Caco-2 (cell line): ENCODE measurements around the gene BEST4. TPM values are rescaled to one million over a fixed set of nuclear protein-coding genes. Genes with fewer than 3 reads are reported as not detected.

Experiments
- BruUV-seq: library from RNA; stranded (reverse); fragments of 400-500 nt; replicated peaks from 2 replicates; lab custom pipeline; 2021; lab: Mats Ljungman, UMichigan
- CTCF ChIA-PET: fragments of 300-600 bp; sonication (Branson Sonifier 250); formaldehyde crosslinking; loops from one replicate; lab custom pipeline; 2022; ENCODE audit warnings: antibody characterized with exemption; lab: Charles Lee
- POLR2A ChIA-PET: fragments of 300-600 bp; sonication (Branson Sonifier 250); formaldehyde crosslinking; loops from one replicate; lab custom pipeline; 2022; ENCODE audit warnings: antibody characterized with exemption; lab: Charles Lee
- DNase-seq, 2 experiments: peaks; one replicate each; pipeline versions ENCODE4 v3.0.0 to v3.0.0-alpha.2; 2020 to 2022
- H3K27me3 ChIP-seq: replicated peaks from 2 replicates; pipeline ENCODE4 v1.6.0; 2011; ENCODE audit warnings: low read length; ENCODE audit not compliant: control insufficient read depth, insufficient read depth
- H3K36me3 ChIP-seq: 2 replicates; pipeline ENCODE4 v1.5.1; 2011; ENCODE audit warnings: low read length; ENCODE audit not compliant: control insufficient read depth, insufficient read depth
- H3K4me1 ChIP-seq: fragments of 250-450 bp; sonication (Bioruptor Pico); 2 replicates; pipeline ENCODE4 v1.5.1; 2020; ENCODE audit warnings: mild to moderate bottlenecking
- H3K4me3 ChIP-seq: 2 replicates; pipeline ENCODE4 v1.5.1; 2011; ENCODE audit warnings: low read depth, mild to moderate bottlenecking, control low read depth, low read length
- H3K9me3 ChIP-seq: fragments of 250-450 bp; sonication (Bioruptor Pico); 2 replicates; pipeline ENCODE4 v1.5.1; 2020; ENCODE audit warnings: mild to moderate bottlenecking, moderate library complexity
- H3K27ac Mint-ChIP-seq: one replicate; pipeline ENCODE4 v1.8.0; 2022; ENCODE audit warnings: mixed read lengths; ENCODE audit not compliant: unreplicated experiment
- H3K27me3 Mint-ChIP-seq: one replicate; pipeline ENCODE4 v1.8.0; 2022; ENCODE audit warnings: mixed read lengths; ENCODE audit not compliant: insufficient read depth, unreplicated experiment
- H3K36me3 Mint-ChIP-seq: one replicate; pipeline ENCODE4 v1.8.0; 2022; ENCODE audit warnings: mild to moderate bottlenecking, mixed read lengths; ENCODE audit not compliant: insufficient read depth, unreplicated experiment
- H3K4me1 Mint-ChIP-seq: one replicate; pipeline ENCODE4 v1.8.0; 2022; ENCODE audit warnings: low read depth, mixed read lengths; ENCODE audit not compliant: unreplicated experiment
- H3K4me3 Mint-ChIP-seq: one replicate; pipeline ENCODE4 v1.8.0; 2022; ENCODE audit warnings: mild to moderate bottlenecking, moderate library complexity, mixed read lengths; ENCODE audit not compliant: unreplicated experiment
- H3K9me3 Mint-ChIP-seq: one replicate; pipeline ENCODE4 v1.8.0; 2022; ENCODE audit warnings: mixed read lengths; ENCODE audit not compliant: unreplicated experiment
- intact Hi-C: fragments of 100-400 bp; cut with micrococcal nuclease; formaldehyde crosslinking; loops from one replicate; pipeline ENCODE4 v1.10.0; 2022; ENCODE audit not compliant: unreplicated experiment
- total RNA-seq: library from RNA; stranded (reverse); gene quantifications from 2 replicates; pipeline ENCODE4 v1.2.3, GENCODE V29; 2022
- TF ChIP-seq, protein P1 (sequence below), 2 experiments: fragments of 200-600 bp in 1 of 2; IDR thresholded peaks; 1 replicate in 1 of 2; 2 replicates in 1 of 2; pipeline versions ENCODE4 v1.5.1 to v1.8.0; 2011 to 2022; ENCODE audit warnings: antibody characterized with exemption in 1 of 2, control low read depth in 1 of 2, inconsistent platforms in 1 of 2, low read depth in 1 of 2, low read length in 1 of 2, mild to moderate bottlenecking in 1 of 2, moderate library complexity in 1 of 2; ENCODE audit not compliant: insufficient read depth in 1 of 2, severe bottlenecking in 1 of 2, unreplicated experiment in 1 of 2

The BEST4 gene
- total RNA-seq, 1 experiment from 2014 or later: not detected

DNA sequence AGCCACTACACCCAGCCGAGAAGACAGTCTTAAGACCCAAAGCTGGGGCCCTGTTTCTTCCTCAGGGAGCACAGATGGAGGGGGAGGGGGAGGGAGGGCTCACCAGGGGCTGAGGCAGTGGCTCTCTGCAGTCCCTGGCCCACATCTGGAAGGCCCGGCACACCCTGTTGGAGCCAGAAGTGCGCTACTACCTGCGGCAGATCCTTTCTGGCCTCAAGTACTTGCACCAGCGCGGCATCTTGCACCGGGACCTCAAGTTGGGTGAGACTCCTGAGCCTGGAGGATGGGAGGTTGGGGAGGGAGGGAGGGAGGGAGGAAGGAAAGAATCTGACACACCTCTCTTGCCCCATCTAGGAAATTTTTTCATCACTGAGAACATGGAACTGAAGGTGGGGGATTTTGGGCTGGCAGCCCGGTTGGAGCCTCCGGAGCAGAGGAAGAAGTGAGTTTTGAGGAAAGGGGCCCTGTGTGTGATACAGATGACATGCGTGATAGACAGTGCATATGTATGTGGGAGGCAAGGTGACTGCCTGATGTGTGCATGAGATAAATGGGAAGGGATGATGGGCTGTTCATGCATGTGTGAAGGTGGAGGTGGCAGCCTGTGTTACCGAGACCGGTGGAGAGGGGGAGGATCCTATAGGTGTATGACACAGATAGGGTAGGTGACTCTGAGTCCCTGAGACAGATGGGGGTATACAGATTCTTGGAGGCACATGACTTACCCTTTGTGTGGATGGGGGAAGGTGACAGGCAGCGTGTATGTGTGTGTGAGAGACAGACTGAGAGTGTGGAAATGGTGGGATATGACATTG, 13.7 kb upstream of the BEST4 start:
- no peaks in the 10 kb centered on the region for H3K27me3 ChIP-seq
- H3K27ac Mint-ChIP-seq: peak overlapping the region; percentile 2
- no peak overlapping the region for H3K4me3 ChIP-seq
- intact Hi-C loops: no loop called here
- H3K36me3 Mint-ChIP-seq: peaks cover 16% of the 10 kb centered on the region
- peaks cover 9% of the 10 kb centered on the region for H3K4me1 ChIP-seq
- no TSS peak for BruUV-seq
- ChIA-PET POLR2A (interaction anchor here (2.7 kb wide), 1 partner anchor 18 kb away, joined by 43 read pairs; no protein-coding TSS in a partner anchor), CTCF (no interaction called here)
- DNase-seq: no peak
- no peaks in the 10 kb centered on the region for H3K27me3 Mint-ChIP-seq
- no peaks in the 10 kb centered on the region for H3K9me3 ChIP-seq
- TF ChIP-seq, protein P1, sequence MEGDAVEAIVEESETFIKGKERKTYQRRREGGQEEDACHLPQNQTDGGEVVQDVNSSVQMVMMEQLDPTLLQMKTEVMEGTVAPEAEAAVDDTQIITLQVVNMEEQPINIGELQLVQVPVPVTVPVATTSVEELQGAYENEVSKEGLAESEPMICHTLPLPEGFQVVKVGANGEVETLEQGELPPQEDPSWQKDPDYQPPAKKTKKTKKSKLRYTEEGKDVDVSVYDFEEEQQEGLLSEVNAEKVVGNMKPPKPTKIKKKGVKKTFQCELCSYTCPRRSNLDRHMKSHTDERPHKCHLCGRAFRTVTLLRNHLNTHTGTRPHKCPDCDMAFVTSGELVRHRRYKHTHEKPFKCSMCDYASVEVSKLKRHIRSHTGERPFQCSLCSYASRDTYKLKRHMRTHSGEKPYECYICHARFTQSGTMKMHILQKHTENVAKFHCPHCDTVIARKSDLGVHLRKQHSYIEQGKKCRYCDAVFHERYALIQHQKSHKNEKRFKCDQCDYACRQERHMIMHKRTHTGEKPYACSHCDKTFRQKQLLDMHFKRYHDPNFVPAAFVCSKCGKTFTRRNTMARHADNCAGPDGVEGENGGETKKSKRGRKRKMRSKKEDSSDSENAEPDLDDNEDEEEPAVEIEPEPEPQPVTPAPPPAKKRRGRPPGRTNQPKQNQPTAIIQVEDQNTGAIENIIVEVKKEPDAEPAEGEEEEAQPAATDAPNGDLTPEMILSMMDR (IDR thresholded peaks at IDR 0.05; ENCODE audit: insufficient read depth in 1 of 2, low read depth in 1 of 2, low read length in 1 of 2, severe bottlenecking in 1 of 2, unreplicated experiment in 1 of 2): no peak
- H3K9me3 Mint-ChIP-seq: no peaks in the 10 kb centered on the region
- peak overlapping the region; percentile 24 for H3K4me3 Mint-ChIP-seq
- H3K36me3 ChIP-seq: no peaks in the 10 kb centered on the region
- peaks cover 8% of the 10 kb centered on the region for H3K4me1 Mint-ChIP-seq

DNA sequence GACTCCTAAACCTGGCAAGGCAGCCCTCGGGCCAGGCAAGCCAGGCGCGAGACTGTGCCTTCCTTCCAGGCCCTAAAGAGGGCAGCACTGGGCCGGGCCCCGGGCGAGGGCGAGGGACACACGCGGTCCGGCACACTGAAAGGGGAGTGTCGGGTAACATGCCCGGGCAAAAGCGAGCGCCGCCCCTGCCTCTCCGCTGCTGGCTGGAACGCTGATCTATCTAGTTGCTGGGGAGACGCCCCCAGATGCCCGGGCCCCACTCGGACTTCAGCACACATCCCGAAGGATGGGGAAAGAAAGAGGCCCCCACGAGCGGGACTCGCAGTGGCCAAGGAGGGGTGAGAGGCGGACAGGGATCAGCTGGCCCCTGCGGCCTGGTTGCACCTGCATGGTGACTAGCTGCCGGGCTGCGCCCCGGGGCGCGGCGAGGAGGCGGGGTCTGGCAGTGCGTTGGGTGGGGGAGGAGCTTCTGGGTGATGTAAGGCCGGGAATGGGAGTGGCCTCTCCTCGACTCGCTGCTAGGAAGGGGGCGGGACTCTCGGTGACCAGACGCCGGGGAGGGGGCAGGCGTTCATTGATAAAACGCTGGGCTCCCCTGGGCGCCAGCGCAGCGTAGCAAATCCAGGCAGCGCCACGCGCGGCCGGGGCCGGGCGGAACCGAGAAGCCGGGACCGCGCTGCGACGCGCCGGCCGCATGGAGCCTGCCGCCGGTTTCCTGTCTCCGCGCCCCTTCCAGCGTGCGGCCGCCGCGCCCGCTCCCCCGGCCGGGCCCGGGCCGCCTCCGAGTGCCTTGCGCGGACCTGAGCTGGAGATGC, 12.0 kb upstream of the BEST4 start, which contains the start of gene PLK3:
Gene PLK3, plus strand, starts transcription at position 608 of the 815 bp plus-strand sequence. Its CDS starts 87 bp downstream, at position 695.
- POLR2A ChIA-PET: interaction anchor here (0.6 to 2.7 kb wide), 15 partner anchors 9 to 1541 kb away, joined by 3 to 43 read pairs (median 4); partner anchors contain the start of genes BTBD19, NSUN4 and RPS8
- TF ChIP-seq, protein P1 (IDR thresholded peaks at IDR 0.05; ENCODE audit: insufficient read depth in 1 of 2, low read depth in 1 of 2, low read length in 1 of 2, severe bottlenecking in 1 of 2, unreplicated experiment in 1 of 2): peak; percentile 72 to 89
- H3K9me3 Mint-ChIP-seq: no peaks in the 10 kb centered on the region
- peaks cover 11% of the 10 kb centered on the region for H3K36me3 Mint-ChIP-seq
- H3K4me3 Mint-ChIP-seq: peak within 1 kb of the TSS; percentile 97
- Histone ChIP-seq H3K4me3 (peak within 1 kb of the TSS; percentile 77), H3K27me3 (no peaks in the 10 kb centered on the region), H3K36me3 (no peaks in the 10 kb centered on the region), H3K4me1 (no peaks in the 10 kb centered on the region), H3K9me3 (no peaks in the 10 kb centered on the region)
- CTCF ChIA-PET: interaction anchor here (0.6 to 1.3 kb wide), 11 partner anchors 9 to 126 kb away, joined by 3 to 13 read pairs (median 4); partner anchors contain the start of genes ARMH1, BTBD19, RNU5D-1 and RPS8
- H3K4me1 Mint-ChIP-seq: peaks cover 8% of the 10 kb centered on the region
- DNase-seq: peak; percentile 97
- intact Hi-C loops: loop anchor here (2.0 kb wide), 1 partner anchor 15 kb away; no protein-coding TSS in a partner anchor
- H3K27ac Mint-ChIP-seq: peak within 1 kb of the TSS; percentile 99
- TSS peak; percentile 70 for BruUV-seq
- no peaks in the 10 kb centered on the region for H3K27me3 Mint-ChIP-seq
